SK-N-SH treated with all-trans-retinoic acid at 6 μM for 48 hours (cell line): ENCODE data around the gene DPF3.

Experiments
- ATAC-seq: fragments of 200-7000 bp; cut with Tn5 transposase; 3 replicates; pipeline ENCODE4 v1.9.1; 2020; ENCODE audit warnings: mild to moderate bottlenecking, moderate library complexity
- BACH2 ChIP-seq: fragments of 250-450 bp; sonication (Bioruptor Pico); IDR thresholded peaks from 2 replicates; pipeline ENCODE4 v1.9.0; 2021; ENCODE audit warnings: mild to moderate bottlenecking, borderline replicate concordance
- CSDC2 ChIP-seq: fragments of 250-450 bp; sonication (Bioruptor Pico); IDR thresholded peaks from 2 replicates; pipeline ENCODE4 v1.5.0; 2020; ENCODE audit warnings: mild to moderate bottlenecking, moderate library complexity
- ESRRG ChIP-seq: fragments of 250-450 bp; sonication (Bioruptor Pico); IDR thresholded peaks from 2 replicates; pipeline ENCODE4 v1.6.1; 2021; ENCODE audit warnings: mild to moderate bottlenecking
- GLIS3 ChIP-seq: fragments of 250-450 bp; sonication (Bioruptor Pico); IDR thresholded peaks from 2 replicates; pipeline ENCODE4 v1.5.0; 2020; ENCODE audit warnings: mild to moderate bottlenecking, moderate library complexity
- ISL1 ChIP-seq: fragments of 250-450 bp; sonication (Bioruptor Pico); IDR thresholded peaks from 2 replicates; pipeline ENCODE4 v2.1.2; 2022; ENCODE audit warnings: mild to moderate bottlenecking, moderate library complexity
- OSR1 ChIP-seq: fragments of 250-450 bp; sonication (Bioruptor Pico); IDR thresholded peaks from 2 replicates; pipeline ENCODE4 v1.8.0; 2022; ENCODE audit warnings: moderate library complexity, mild to moderate bottlenecking, inconsistent platforms
- PPARA ChIP-seq: fragments of 250-450 bp; sonication (Bioruptor Pico); IDR thresholded peaks from 2 replicates; pipeline ENCODE4 v1.5.0; 2020; ENCODE audit warnings: mild to moderate bottlenecking, borderline replicate concordance
- RARB ChIP-seq: fragments of 250-450 bp; sonication (Bioruptor Pico); IDR thresholded peaks from 2 replicates; pipeline ENCODE4 v1.8.0; 2021; ENCODE audit warnings: mild to moderate bottlenecking, moderate library complexity
- SNAI2 ChIP-seq: fragments of 250-450 bp; sonication (Bioruptor Pico); IDR thresholded peaks from 2 replicates; pipeline ENCODE4 v1.5.0; 2020; ENCODE audit warnings: mild to moderate bottlenecking, moderate library complexity
- TCF4 ChIP-seq: fragments of 250-450 bp; sonication (Bioruptor Pico); IDR thresholded peaks from 2 replicates; pipeline ENCODE4 v1.8.0; 2021; ENCODE audit warnings: mild to moderate bottlenecking, moderate library complexity, borderline replicate concordance
- TOX ChIP-seq: fragments of 250-450 bp; sonication (Bioruptor Pico); IDR thresholded peaks from 2 replicates; pipeline ENCODE4 v1.8.0; 2021; ENCODE audit warnings: mild to moderate bottlenecking, moderate library complexity, borderline replicate concordance
- ZC3H10 ChIP-seq: fragments of 250-450 bp; sonication (Bioruptor Pico); IDR thresholded peaks from 2 replicates; pipeline ENCODE4 v1.5.1; 2021; ENCODE audit warnings: mild to moderate bottlenecking, moderate library complexity
- ZFP3 ChIP-seq: fragments of 250-450 bp; sonication (Bioruptor Pico); IDR thresholded peaks from 2 replicates; pipeline ENCODE4 v1.5.0; 2020; ENCODE audit warnings: mild to moderate bottlenecking, moderate library complexity
- ZNF565 ChIP-seq: fragments of 450-650 bp; formaldehyde crosslinking; conservative IDR thresholded peaks from 2 replicates; pipeline ENCODE4 v1.5.0; 2020; ENCODE audit warnings: low read depth, mild to moderate bottlenecking, moderate library complexity
- ZNF70 ChIP-seq: fragments of 450-650 bp; formaldehyde crosslinking; IDR thresholded peaks from 2 replicates; pipeline ENCODE4 v1.5.0; 2020; ENCODE audit warnings: mild to moderate bottlenecking, moderate library complexity
- ZNF8 ChIP-seq: fragments of 450-650 bp; formaldehyde crosslinking; IDR thresholded peaks from 2 replicates; pipeline ENCODE4 v1.5.0; 2020; ENCODE audit warnings: mild to moderate bottlenecking, moderate library complexity
- TF ChIP-seq, protein P1 (sequence below): fragments of 250-450 bp; sonication (Bioruptor Pico); IDR thresholded peaks from 2 replicates; pipeline ENCODE4 v1.5.0; 2020; ENCODE audit warnings: mild to moderate bottlenecking, moderate library complexity
- TF ChIP-seq, protein P2 (sequence below): fragments of 250-450 bp; sonication (Bioruptor Pico); IDR thresholded peaks from 2 replicates; pipeline ENCODE4 v1.8.0; 2020; ENCODE audit warnings: mild to moderate bottlenecking, moderate library complexity, borderline replicate concordance
- TF ChIP-seq, protein P3 (sequence below): fragments of 250-450 bp; sonication (Bioruptor Pico); IDR thresholded peaks from 2 replicates; pipeline ENCODE4 v1.8.0; 2021; ENCODE audit warnings: low read depth, mild to moderate bottlenecking, moderate library complexity, borderline replicate concordance
- TF ChIP-seq, protein P4 (sequence below): fragments of 250-450 bp; sonication (Bioruptor Pico); IDR thresholded peaks from 2 replicates; pipeline ENCODE4 v1.5.1; 2021; ENCODE audit warnings: mild to moderate bottlenecking, moderate library complexity

DPF3 gene

DNA sequence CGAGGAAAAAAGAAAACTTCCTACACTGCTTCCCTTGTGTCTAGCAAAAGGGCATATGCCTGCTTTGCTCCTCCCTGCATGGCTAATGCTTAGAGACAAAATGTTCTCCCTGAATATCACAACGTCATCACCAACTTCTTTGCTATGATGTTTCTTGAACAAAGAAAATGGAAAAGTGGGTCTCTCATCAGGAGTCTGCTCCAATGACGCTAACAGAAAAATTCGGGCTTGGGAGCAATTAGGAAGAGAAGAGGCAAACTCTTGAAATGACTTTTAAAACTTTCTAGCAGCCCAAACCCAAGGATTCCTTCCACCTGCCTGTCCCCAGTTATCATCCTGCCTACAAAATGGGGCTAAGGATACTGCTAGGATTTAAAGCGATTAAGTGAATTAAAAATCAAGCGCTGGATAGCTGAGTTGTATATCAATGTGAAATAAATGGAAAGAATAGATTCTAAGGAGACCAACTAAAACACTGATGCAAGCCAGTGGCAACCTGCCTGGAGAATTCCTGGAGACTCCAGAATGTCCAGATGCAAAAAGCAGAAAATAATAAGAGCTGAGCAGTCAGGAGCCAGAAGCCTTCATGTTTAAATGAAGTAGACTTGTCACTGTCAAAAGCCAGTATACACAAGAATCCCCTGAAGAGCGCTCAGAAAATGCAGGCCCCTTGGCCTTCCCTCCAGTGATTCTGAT is 183.8 kb downstream of the DPF3 start (continued):
- TF ChIP-seq BACH2 (CRISPR knock-in tag): no peak
- TF ChIP-seq RARB (CRISPR knock-in tag): no peak
- no peak for TF ChIP-seq ZNF8
- TF ChIP-seq SNAI2 (CRISPR knock-in tag): no peak
- TF ChIP-seq, all 23 proteins: peak for 0

DNA sequence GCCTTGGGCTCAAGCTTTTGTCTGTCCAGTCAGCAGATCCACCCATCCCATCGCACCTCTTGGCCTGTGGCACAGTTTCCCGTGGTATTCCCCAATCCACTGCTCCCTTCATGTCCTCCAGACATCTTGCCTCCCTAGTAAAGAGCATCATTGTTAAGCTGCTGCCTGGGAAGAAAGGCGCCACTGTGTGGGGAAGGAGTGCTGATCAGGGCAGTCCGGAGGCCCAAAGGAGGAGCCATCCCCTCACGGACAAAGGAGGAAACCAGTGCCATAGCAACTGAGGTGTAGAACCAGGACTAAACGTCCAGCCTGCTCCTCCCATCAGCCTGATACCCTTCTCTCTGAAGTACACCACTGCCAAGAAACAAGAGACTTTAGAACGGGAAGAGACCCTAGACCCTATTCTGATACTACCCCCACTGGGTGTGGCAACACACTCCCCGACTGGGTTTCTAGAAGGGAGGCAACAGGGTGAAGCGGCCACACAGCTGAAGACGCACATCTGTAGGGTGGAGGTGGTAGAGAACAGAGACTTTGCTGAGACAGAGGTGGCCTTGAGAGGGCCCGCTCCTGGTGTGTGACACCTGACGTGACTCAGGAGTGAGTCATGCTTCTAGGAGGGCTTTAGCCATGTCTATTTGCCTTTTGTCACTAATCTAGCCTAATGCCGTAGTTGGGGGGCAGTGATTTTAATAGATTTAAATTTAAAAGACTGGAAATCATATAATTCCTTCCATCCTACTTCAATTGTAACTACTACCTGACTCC is 185.0 kb downstream of the DPF3 start:
- no peak for TF ChIP-seq ZFP3 (CRISPR knock-in tag)
- no peak for TF ChIP-seq CSDC2 (CRISPR knock-in tag)
- TF ChIP-seq ISL1 (CRISPR knock-in tag): no peak
- TF ChIP-seq SNAI2 (CRISPR knock-in tag): no peak
- TF ChIP-seq TOX: no peak
- no peak for TF ChIP-seq BACH2 (CRISPR knock-in tag)
- TF ChIP-seq PPARA: no peak
- TF ChIP-seq OSR1 (CRISPR knock-in tag): no peak
- ATAC-seq: no peak; the same call in 2 of the 3 replicates

DNA sequence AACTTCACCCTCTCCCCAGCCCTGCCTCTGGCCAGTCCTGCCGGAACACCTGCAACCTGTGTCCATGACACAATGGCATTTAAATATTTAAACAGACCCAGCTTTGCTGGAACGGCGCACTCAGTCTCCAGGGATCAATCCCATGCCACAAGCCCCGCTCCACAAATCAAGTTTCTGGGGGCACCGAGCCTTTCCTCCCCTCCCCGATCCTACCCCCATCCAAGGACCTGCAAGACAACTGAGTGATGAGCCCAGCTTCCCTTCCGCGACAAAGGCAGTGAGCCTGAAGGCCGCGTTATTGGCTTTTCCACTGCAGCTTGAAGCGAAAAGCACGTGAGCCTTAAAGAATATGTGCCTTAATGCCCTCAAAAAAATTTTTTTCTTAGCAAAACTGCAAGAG is 185.7 kb downstream of the DPF3 start:
- ATAC-seq: no peak
- TF ChIP-seq ESRRG (CRISPR knock-in tag): no peak
- no peak for TF ChIP-seq OSR1 (CRISPR knock-in tag)
- TF ChIP-seq ISL1 (CRISPR knock-in tag): no peak

DNA sequence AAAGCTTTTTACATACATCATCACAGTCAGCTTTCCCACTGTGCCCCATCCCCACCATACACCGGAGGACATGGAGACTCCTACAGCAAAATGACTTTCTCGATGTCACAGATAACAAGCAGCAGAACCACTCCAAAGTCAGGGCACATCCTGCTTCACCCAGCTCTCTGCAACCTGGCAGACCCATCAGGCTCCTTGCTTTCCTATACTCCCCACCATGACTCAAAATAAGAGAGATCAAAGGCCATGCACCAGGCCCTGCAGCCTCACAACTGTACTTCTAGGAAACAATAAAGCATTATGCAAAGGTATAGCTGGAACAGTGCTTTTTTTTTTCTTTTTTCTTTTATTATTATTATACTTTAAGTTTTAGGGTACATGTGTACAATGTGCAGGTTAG is 187.4 kb downstream of the DPF3 start:
- ATAC-seq: no peak

DNA sequence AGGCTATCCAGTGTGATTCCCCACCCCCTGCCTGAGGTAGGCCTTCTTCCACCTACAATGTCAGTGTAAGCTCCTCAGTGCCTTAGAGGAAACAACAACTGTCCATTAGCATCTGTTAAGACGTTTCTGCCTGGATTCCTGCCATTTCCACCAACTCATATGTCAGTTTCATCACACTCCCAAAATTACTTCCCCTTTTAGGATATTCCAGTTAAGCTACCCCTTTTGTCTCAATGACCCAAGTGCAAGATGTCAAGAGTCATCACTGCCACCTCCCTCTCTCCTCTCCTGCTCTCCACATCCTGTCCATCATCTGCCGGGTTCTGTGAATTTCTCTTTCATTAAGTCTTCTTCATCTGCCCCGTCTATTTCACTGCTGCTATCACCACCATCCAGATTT is 189.4 kb downstream of the DPF3 start:
- ATAC-seq: no peak
- TF ChIP-seq, protein P1, sequence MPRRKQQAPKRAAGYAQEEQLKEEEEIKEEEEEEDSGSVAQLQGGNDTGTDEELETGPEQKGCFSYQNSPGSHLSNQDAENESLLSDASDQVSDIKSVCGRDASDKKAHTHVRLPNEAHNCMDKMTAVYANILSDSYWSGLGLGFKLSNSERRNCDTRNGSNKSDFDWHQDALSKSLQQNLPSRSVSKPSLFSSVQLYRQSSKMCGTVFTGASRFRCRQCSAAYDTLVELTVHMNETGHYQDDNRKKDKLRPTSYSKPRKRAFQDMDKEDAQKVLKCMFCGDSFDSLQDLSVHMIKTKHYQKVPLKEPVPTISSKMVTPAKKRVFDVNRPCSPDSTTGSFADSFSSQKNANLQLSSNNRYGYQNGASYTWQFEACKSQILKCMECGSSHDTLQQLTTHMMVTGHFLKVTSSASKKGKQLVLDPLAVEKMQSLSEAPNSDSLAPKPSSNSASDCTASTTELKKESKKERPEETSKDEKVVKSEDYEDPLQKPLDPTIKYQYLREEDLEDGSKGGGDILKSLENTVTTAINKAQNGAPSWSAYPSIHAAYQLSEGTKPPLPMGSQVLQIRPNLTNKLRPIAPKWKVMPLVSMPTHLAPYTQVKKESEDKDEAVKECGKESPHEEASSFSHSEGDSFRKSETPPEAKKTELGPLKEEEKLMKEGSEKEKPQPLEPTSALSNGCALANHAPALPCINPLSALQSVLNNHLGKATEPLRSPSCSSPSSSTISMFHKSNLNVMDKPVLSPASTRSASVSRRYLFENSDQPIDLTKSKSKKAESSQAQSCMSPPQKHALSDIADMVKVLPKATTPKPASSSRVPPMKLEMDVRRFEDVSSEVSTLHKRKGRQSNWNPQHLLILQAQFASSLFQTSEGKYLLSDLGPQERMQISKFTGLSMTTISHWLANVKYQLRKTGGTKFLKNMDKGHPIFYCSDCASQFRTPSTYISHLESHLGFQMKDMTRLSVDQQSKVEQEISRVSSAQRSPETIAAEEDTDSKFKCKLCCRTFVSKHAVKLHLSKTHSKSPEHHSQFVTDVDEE (CRISPR knock-in tag): no peak
- TF ChIP-seq ZNF8 (no peak), TOX (no peak), GLIS3 (no peak), RARB (CRISPR knock-in tag) (no peak), BACH2 (CRISPR knock-in tag) (no peak), PPARA (no peak), SNAI2 (CRISPR knock-in tag) (no peak), ZNF70 (CRISPR knock-in tag) (no peak), CSDC2 (CRISPR knock-in tag) (no peak), TCF4 (CRISPR knock-in tag) (no peak), ZNF565 (no peak), ISL1 (CRISPR knock-in tag) (no peak), OSR1 (CRISPR knock-in tag) (no peak), ESRRG (CRISPR knock-in tag) (no peak)
- TF ChIP-seq, protein P2, sequence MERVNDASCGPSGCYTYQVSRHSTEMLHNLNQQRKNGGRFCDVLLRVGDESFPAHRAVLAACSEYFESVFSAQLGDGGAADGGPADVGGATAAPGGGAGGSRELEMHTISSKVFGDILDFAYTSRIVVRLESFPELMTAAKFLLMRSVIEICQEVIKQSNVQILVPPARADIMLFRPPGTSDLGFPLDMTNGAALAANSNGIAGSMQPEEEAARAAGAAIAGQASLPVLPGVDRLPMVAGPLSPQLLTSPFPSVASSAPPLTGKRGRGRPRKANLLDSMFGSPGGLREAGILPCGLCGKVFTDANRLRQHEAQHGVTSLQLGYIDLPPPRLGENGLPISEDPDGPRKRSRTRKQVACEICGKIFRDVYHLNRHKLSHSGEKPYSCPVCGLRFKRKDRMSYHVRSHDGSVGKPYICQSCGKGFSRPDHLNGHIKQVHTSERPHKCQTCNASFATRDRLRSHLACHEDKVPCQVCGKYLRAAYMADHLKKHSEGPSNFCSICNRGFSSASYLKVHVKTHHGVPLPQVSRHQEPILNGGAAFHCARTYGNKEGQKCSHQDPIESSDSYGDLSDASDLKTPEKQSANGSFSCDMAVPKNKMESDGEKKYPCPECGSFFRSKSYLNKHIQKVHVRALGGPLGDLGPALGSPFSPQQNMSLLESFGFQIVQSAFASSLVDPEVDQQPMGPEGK: no peak
- TF ChIP-seq, protein P3, sequence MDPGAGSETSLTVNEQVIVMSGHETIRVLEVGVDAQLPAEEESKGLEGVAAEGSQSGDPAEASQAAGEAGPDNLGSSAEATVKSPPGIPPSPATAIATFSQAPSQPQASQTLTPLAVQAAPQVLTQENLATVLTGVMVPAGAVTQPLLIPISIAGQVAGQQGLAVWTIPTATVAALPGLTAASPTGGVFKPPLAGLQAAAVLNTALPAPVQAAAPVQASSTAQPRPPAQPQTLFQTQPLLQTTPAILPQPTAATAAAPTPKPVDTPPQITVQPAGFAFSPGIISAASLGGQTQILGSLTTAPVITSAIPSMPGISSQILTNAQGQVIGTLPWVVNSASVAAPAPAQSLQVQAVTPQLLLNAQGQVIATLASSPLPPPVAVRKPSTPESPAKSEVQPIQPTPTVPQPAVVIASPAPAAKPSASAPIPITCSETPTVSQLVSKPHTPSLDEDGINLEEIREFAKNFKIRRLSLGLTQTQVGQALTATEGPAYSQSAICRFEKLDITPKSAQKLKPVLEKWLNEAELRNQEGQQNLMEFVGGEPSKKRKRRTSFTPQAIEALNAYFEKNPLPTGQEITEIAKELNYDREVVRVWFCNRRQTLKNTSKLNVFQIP: no peak
- TF ChIP-seq, protein P4, sequence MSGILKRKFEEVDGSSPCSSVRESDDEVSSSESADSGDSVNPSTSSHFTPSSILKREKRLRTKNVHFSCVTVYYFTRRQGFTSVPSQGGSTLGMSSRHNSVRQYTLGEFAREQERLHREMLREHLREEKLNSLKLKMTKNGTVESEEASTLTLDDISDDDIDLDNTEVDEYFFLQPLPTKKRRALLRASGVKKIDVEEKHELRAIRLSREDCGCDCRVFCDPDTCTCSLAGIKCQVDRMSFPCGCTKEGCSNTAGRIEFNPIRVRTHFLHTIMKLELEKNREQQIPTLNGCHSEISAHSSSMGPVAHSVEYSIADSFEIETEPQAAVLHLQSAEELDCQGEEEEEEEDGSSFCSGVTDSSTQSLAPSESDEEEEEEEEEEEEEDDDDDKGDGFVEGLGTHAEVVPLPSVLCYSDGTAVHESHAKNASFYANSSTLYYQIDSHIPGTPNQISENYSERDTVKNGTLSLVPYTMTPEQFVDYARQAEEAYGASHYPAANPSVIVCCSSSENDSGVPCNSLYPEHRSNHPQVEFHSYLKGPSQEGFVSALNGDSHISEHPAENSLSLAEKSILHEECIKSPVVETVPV (CRISPR knock-in tag): no peak

More for the DNA sequence above, 187.4 kb downstream of the DPF3 start:
- TF ChIP-seq PPARA (no peak), ESRRG (CRISPR knock-in tag) (no peak), ZC3H10 (CRISPR knock-in tag) (no peak), TCF4 (CRISPR knock-in tag) (no peak)
- TF ChIP-seq, protein P3: no peak
